ENCODE results near the gene ARHGAP44. TPM values are rescaled to one million over a fixed set of nuclear protein-coding genes. Genes with fewer than 3 reads are reported as not detected.

ARHGAP44 gene
- total and polyA plus RNA-seq, 2 donors (not counting 3 experiments of a cell fraction or from before 2014, with no cell fraction given): 0.11 to 0.42 TPM

DNA sequence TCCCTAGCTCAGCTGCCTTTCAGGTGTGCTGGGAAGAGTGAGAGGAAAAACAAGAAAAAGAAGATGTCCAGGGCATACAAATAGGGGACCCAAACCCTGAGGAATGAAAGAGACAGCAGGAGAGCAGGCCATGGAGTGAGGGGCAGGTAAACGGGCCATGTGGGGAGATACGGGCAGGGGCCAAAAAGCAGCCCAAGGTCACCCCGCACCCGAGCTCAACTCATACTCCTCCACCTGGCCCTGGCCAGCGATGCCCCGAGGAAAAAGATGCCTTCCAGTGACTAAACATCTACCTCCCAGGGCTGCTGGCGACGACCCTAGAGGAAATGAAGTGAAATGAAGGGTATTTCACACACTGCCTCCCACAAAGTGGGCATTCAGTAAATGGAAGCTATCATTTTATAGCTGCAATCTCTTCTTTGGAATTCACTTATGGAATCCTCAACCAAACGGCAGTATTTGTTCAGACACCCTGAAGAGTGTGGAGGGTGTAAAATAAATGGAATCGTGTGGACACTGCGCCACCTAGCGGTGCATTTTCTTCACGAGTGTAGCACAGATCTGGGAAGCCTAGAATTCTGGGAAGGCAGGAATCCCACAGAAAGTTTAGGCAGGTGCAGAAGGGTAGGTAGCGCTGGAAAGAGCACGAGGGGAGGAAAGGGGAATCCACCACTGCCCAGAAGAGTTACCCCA lies 213.6 kb downstream of the ARHGAP44 start:
- Histone ChIP-seq H4K20me1 (replicated peaks; ENCODE audit: control insufficient read depth, extremely low read depth, insufficient read depth, low read length) (no peaks in the 10 kb centered on the region), H2AFZ (ENCODE audit: low read depth, low read length) (no peak overlapping the region), H3K79me2 (ENCODE audit: control insufficient read depth, insufficient read depth, low read length) (no peaks in the 10 kb centered on the region), H3K27ac (ENCODE audit: insufficient read depth, low read depth, low read length) (no peak overlapping the region), H3K9me1 (replicated peaks; ENCODE audit: control insufficient read depth, extremely low read depth, insufficient read depth, low read length) (no peaks in the 10 kb centered on the region), H3K4me3 (replicated peaks in 1 of 3; ENCODE audit: insufficient read depth in 1 of 3, low read depth in 1 of 3, low read length in 3 of 3) (no peak overlapping the region), H3K36me3 (ENCODE audit: control insufficient read depth in 2 of 2, extremely low read depth in 1 of 2, insufficient read depth in 2 of 2, low read length in 2 of 2) (peaks cover 32 to 45% of the 10 kb centered on the region in 2 experiments), H3K9me3 (replicated peaks; ENCODE audit: control insufficient read depth, insufficient read depth, low read length) (no peaks in the 10 kb centered on the region), H3K27me3 (ENCODE audit: control insufficient read depth in 2 of 2, insufficient read depth in 2 of 2, low read length in 2 of 2) (no peaks in the 10 kb centered on the region), H3K4me2 (ENCODE audit: insufficient read depth, low read length) (no peak overlapping the region), H3K9ac (replicated peaks; ENCODE audit: extremely low read depth, insufficient read depth, low read length) (no peak overlapping the region), H3K4me1 (ENCODE audit: control insufficient read depth, extremely low read depth, insufficient read depth, low read length) (no peaks in the 10 kb centered on the region)
- intact Hi-C loops (cut with micrococcal nuclease) (loop anchor here (1.0 kb wide), 3 partner anchors 261 to 823 kb away; no protein-coding TSS in a partner anchor), dilution Hi-C loops (cut with MboI; ENCODE audit: extremely low pct_ligation_motif_present, low sequenced_read_pairs) (no loop called here)
- CTCF ChIA-PET: interaction anchor here (1.3 to 3.1 kb wide), 5 partner anchors 11 to 822 kb away, joined by 3 to 18 read pairs (median 7); partner anchors contain the start of gene ELAC2
- POLR2A ChIA-PET: no interaction called here
- no TSS peak for BruUV-seq (replicated peaks)
- DNase-seq (ENCODE audit: low read depth, low spot score) (peak; percentile 50), FAIRE-seq (peak; percentile 80)
- TF ChIP-seq GATA2 (IDR thresholded peaks at IDR 0.05; ENCODE audit: insufficient read depth, insufficient read length, low read depth, low read length) (no peak), CTCF (IDR thresholded peaks at IDR 0.05; ENCODE audit: extremely low read depth in 1 of 2, insufficient read depth in 1 of 2, low read depth in 1 of 2, low read length in 2 of 2) (peak; percentile 72 to 87)

- H3K9ac ChIP-seq (replicated peaks; ENCODE audit: extremely low read depth, insufficient read depth, low read length): no peak overlapping the region
- no peaks in the 10 kb centered on the region for H4K20me1 ChIP-seq (replicated peaks; ENCODE audit: control insufficient read depth, extremely low read depth, insufficient read depth, low read length)
- H3K4me3 ChIP-seq (replicated peaks in 1 of 3; ENCODE audit: insufficient read depth in 1 of 3, low read depth in 1 of 3, low read length in 3 of 3): no peak overlapping the region
- dilution Hi-C loops (cut with MboI; ENCODE audit: extremely low pct_ligation_motif_present, low sequenced_read_pairs) (no loop called here), intact Hi-C loops (cut with micrococcal nuclease) (loop anchor here (1.0 kb wide), 3 partner anchors 261 to 823 kb away; no protein-coding TSS in a partner anchor)
- TF ChIP-seq POLR2A (IDR thresholded peaks at IDR 0.05; ENCODE audit: low read depth, low read length) (no peak), CTCF (IDR thresholded peaks at IDR 0.05; ENCODE audit: extremely low read depth in 1 of 2, insufficient read depth in 1 of 2, low read depth in 1 of 2, low read length in 2 of 2) (no peak), MAX (IDR thresholded peaks at IDR 0.05; ENCODE audit: insufficient read depth, insufficient read length) (no peak), GATA2 (IDR thresholded peaks at IDR 0.05; ENCODE audit: insufficient read depth, insufficient read length, low read depth, low read length) (no peak)
- H2AFZ ChIP-seq (ENCODE audit: low read depth, low read length): no peak overlapping the region
- H3K4me2 ChIP-seq (ENCODE audit: insufficient read depth, low read length): no peak overlapping the region
- FAIRE-seq: no peak
- H3K27me3 ChIP-seq (ENCODE audit: control insufficient read depth in 2 of 2, insufficient read depth in 2 of 2, low read length in 2 of 2): no peaks in the 10 kb centered on the region
- no peaks in the 10 kb centered on the region for H3K9me1 ChIP-seq (replicated peaks; ENCODE audit: control insufficient read depth, extremely low read depth, insufficient read depth, low read length)
- H3K27ac ChIP-seq (ENCODE audit: insufficient read depth, low read depth, low read length): no peak overlapping the region
- no peaks in the 10 kb centered on the region for H3K79me2 ChIP-seq (ENCODE audit: control insufficient read depth, insufficient read depth, low read length)
- DNase-seq (ENCODE audit: low read depth, low spot score): no peak
- peaks cover 28 to 42% of the 10 kb centered on the region in 2 experiments for H3K36me3 ChIP-seq (ENCODE audit: control insufficient read depth in 2 of 2, extremely low read depth in 1 of 2, insufficient read depth in 2 of 2, low read length in 2 of 2)
- ChIA-PET CTCF (interaction anchor here (1.8 to 3.1 kb wide), 5 partner anchors 11 to 823 kb away, joined by 5 to 18 read pairs (median 6); partner anchors contain the start of gene ELAC2), POLR2A (no interaction called here)
- BruUV-seq (replicated peaks): no TSS peak
- no peaks in the 10 kb centered on the region for H3K9me3 ChIP-seq (replicated peaks; ENCODE audit: control insufficient read depth, insufficient read depth, low read length)
- H3K4me1 ChIP-seq (ENCODE audit: control insufficient read depth, extremely low read depth, insufficient read depth, low read length): no peaks in the 10 kb centered on the region
Observed at GRCh38 chr17:13003454-13003851, 214.2 kb downstream of the ARHGAP44 start.

Data from endothelial cell of umbilical vein (primary cell).